B cell (primary cell): ENCODE data around the gene HTR4. TPM values are rescaled to one million over a fixed set of nuclear protein-coding genes. Genes with fewer than 3 reads are reported as not detected.

Experiments
- ATAC-seq: fragments of 200-7000 bp; cut with Tn5 transposase; one replicate; pipeline ENCODE4 v1.10.0; 2021; ENCODE audit warnings: low read depth, mild to moderate bottlenecking, moderate number of reproducible peaks, moderate library complexity
- CTCF ChIA-PET: fragments of 350-600 bp; sonication (Branson Sonifier 250); formaldehyde crosslinking; loops from one replicate; lab custom pipeline; 2021; ENCODE audit warnings: antibody characterized with exemption, inconsistent platforms; lab: Charles Lee
- POLR2A ChIA-PET: fragments of 350-600 bp; sonication (Branson Sonifier 250); formaldehyde crosslinking; loops from one replicate; lab custom pipeline; 2021; ENCODE audit warnings: antibody characterized with exemption; lab: Charles Lee
- DNase-seq: peaks from one replicate; pipeline ENCODE4 v3.0.0; 2013
- H2AFZ ChIP-seq: 2 replicates; pipeline ENCODE4 v1.6.1; 2012; ENCODE audit warnings: mild to moderate bottlenecking, low read depth, low read length; ENCODE audit not compliant: insufficient read depth, poor library complexity, severe bottlenecking
- H3K27ac ChIP-seq, 2 donors: 1 replicate in 1 of 2; 2 replicates in 1 of 2; pipeline ENCODE4 v1.5.1; 2012 to 2013; ENCODE audit warnings: low read length in 2 of 2, mild to moderate bottlenecking in 2 of 2, moderate library complexity in 1 of 2
- H3K27me3 ChIP-seq, 4 experiments: fragments of 200-600 bp in 1 of 4; sonication (generic) in 1 of 4; replicated peaks in 1 of 4; 1 replicate in 2 of 4; 2 replicates in 2 of 4; pipeline versions ENCODE4 v1.6.1 to v1.7.0; 2013 to 2016; ENCODE audit warnings: low read length in 3 of 4, mild to moderate bottlenecking in 2 of 4, mixed read lengths in 1 of 4, moderate library complexity in 1 of 4; ENCODE audit not compliant: insufficient read depth in 4 of 4, control insufficient read depth in 3 of 4; ENCODE audit errors: control extremely low read depth in 1 of 4
- H3K36me3 ChIP-seq, 2 experiments: replicated peaks in 1 of 2; 1 replicate in 1 of 2; 2 replicates in 1 of 2; pipeline versions ENCODE4 v1.6.1 to v1.7.1; 2013; ENCODE audit warnings: low read length in 1 of 2; ENCODE audit not compliant: insufficient read depth in 2 of 2, control insufficient read depth in 1 of 2; ENCODE audit errors: control extremely low read depth in 1 of 2, extremely low read depth in 1 of 2
- H3K4me1 ChIP-seq, 2 donors: fragments of 200-600 bp in 1 of 2; sonication (generic) in 1 of 2; 1 replicate in 1 of 2; 2 replicates in 1 of 2; pipeline versions ENCODE4 v1.5.1 to v1.6.1; 2013 to 2017; ENCODE audit warnings: low read length in 2 of 2; ENCODE audit not compliant: control insufficient read depth in 2 of 2, insufficient read depth in 2 of 2
- H3K4me2 ChIP-seq: replicated peaks from 2 replicates; pipeline ENCODE3; 2012; ENCODE audit warnings: mild to moderate bottlenecking, low read depth, low read length; ENCODE audit not compliant: poor library complexity, severe bottlenecking
- H3K4me3 ChIP-seq, 5 experiments: fragments of 200-600 bp in 1 of 5; sonication (generic) in 1 of 5; 1 replicate in 3 of 5; 2 replicates in 2 of 5; pipeline versions ENCODE4 v1.5.1 to v1.7.0; 2011 to 2016; ENCODE audit warnings: low read length in 4 of 5, mild to moderate bottlenecking in 4 of 5, low read depth in 2 of 5, control low read depth in 1 of 5, moderate library complexity in 1 of 5; ENCODE audit not compliant: insufficient read depth in 1 of 5; ENCODE audit errors: control extremely low read depth in 1 of 5, extremely low read depth in 1 of 5
- H3K79me2 ChIP-seq: fragments of 200-600 bp; sonication (generic); one replicate; pipeline ENCODE4 v1.6.0; 2016; ENCODE audit warnings: low read length; ENCODE audit not compliant: control insufficient read depth, insufficient read depth
- H3K9ac ChIP-seq: fragments of 200-600 bp; sonication (generic); 2 replicates; pipeline ENCODE4 v1.6.1; 2017; ENCODE audit warnings: mild to moderate bottlenecking, low read length, moderate library complexity
- H3K9me3 ChIP-seq, 3 donors: one replicate each; pipeline versions ENCODE4 v1.6.1 to v1.7.1; 2013; ENCODE audit warnings: low read length in 2 of 3; ENCODE audit not compliant: control insufficient read depth in 2 of 3, insufficient read depth in 1 of 3; ENCODE audit errors: control extremely low read depth in 1 of 3
- H4K20me1 ChIP-seq: 2 replicates; pipeline ENCODE4 v1.6.0; 2012; ENCODE audit warnings: mild to moderate bottlenecking, low read length; ENCODE audit not compliant: insufficient read depth, control insufficient read depth, poor library complexity, severe bottlenecking
- H3K27ac Mint-ChIP-seq: one replicate; pipeline ENCODE4 v1.8.0; 2021; ENCODE audit warnings: mixed read lengths
- H3K27me3 Mint-ChIP-seq: one replicate; pipeline ENCODE4 v1.8.0; 2021; ENCODE audit warnings: mixed read lengths
- H3K4me1 Mint-ChIP-seq: one replicate; pipeline ENCODE4 v1.8.0; 2021; ENCODE audit warnings: mixed read lengths
- H3K4me3 Mint-ChIP-seq: one replicate; pipeline ENCODE4 v1.8.0; 2021; ENCODE audit warnings: mixed read lengths
- H3K9me3 Mint-ChIP-seq: one replicate; pipeline ENCODE4 v1.8.0; 2022; ENCODE audit warnings: mixed read lengths; ENCODE audit not compliant: insufficient read depth
- EZH2 ChIP-seq: IDR thresholded peaks from 2 replicates; pipeline ENCODE4 v1.6.1; 2012; ENCODE audit warnings: borderline replicate concordance, low read depth, mild to moderate bottlenecking, moderate library complexity, low read length; ENCODE audit not compliant: insufficient read depth, poor library complexity, severe bottlenecking
- WGBS: methylation state at CpG from one replicate; pipeline ENCODE4 v1.1.5; 2013; ENCODE audit warnings: missing lambda C conversion rate; ENCODE audit not compliant: insufficient coverage; 5-methylcytosine and 5-hydroxymethylcytosine counted together
- intact Hi-C: fragments of 100-400 bp; cut with micrococcal nuclease; formaldehyde crosslinking; loops from one replicate; pipeline ENCODE4 v1.10.0; 2022
- polyA plus RNA-seq: library from polyadenylated mRNA; depleted of rRNA; stranded (reverse); fragments of >200 nt; gene quantifications from 2 replicates; pipeline ENCODE4 v1.2.3, GENCODE V29; 2012
- total RNA-seq, 2 donors: library from RNA; stranded (reverse); fragments of 120-200 nt in 1 of 2; gene quantifications; 1 replicate in 1 of 2; 2 replicates in 1 of 2; pipeline versions ENCODE4 v1.2.3 to v1.2.4, GENCODE V29; 2013 to 2022
- TF ChIP-seq, protein P1 (sequence below): fragments of 200-600 bp; IDR thresholded peaks from one replicate; pipeline ENCODE4 v1.8.0; 2022; ENCODE audit warnings: antibody characterized with exemption, mild to moderate bottlenecking

The HTR4 gene
- total and polyA plus RNA-seq, 2 donors (not counting 1 experiment from before 2014, with no cell fraction given): not detected

DNA sequence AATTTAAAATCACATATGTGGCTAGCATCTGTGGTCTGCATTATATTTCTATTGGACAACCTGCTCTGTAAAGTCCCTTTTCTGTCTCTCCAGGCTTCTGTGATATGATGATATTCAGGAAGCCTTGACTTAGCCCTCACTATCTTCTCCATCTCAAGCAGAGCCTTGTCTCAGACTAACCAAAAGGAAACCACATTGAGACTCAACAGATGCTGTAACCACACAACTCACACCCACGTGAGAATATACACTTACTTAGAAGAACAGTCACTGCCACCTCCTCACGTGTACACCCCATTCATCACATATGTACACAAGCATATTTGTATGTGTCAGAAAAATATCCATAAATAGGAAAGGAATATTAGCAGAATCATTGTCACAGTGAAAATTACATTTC lies 33.6 kb downstream of the HTR4 start:
- Mint-ChIP-seq H3K27ac (no peak overlapping the region), H3K4me1 (no peaks in the 10 kb centered on the region)
- CTCF ChIA-PET: no interaction called here

DNA sequence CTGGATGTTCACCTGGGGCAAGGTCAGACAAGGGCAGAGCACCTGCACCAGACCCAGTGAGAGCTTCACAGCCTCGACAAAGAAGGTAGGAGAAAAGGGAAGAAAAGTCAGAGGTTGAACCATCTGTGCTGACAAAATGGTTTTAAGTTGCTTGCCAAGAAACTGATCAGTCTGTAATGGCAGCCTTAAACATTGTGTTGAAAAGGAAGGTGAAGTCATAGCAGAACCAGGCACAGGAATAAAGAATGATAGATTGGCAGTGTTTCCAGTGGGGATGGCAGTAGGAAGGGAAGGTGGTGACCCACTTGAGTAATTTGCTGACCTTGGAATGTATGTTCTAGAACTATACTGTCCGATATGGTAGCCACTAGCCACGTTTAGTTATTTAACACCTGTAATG lies 34.2 kb downstream of the HTR4 start:
- Histone ChIP-seq H3K4me3 (no peak overlapping the region), H3K79me2 (no peaks in the 10 kb centered on the region), H3K36me3 (no peaks in the 10 kb centered on the region), H2AFZ (no peak overlapping the region), H3K4me2 (no peak overlapping the region), H4K20me1 (no peaks in the 10 kb centered on the region), H3K9ac (no peak overlapping the region), H3K27ac (no peak overlapping the region), H3K4me1 (no peaks in the 10 kb centered on the region), H3K27me3 (peaks cover 0 to 5% (median 0%) of the 10 kb centered on the region in 4 experiments), H3K9me3 (no peaks in the 10 kb centered on the region)
- no peak for ATAC-seq
- H3K9me3 Mint-ChIP-seq: no peaks in the 10 kb centered on the region
- DNase-seq: no peak
- H3K27ac Mint-ChIP-seq: no peak overlapping the region
- CTCF ChIA-PET: no interaction called here
- WGBS: 55% methylated on average over 2 of the region's 3 CpGs
- POLR2A ChIA-PET: no interaction called here
- H3K4me1 Mint-ChIP-seq: no peaks in the 10 kb centered on the region
- TF ChIP-seq, protein P1, sequence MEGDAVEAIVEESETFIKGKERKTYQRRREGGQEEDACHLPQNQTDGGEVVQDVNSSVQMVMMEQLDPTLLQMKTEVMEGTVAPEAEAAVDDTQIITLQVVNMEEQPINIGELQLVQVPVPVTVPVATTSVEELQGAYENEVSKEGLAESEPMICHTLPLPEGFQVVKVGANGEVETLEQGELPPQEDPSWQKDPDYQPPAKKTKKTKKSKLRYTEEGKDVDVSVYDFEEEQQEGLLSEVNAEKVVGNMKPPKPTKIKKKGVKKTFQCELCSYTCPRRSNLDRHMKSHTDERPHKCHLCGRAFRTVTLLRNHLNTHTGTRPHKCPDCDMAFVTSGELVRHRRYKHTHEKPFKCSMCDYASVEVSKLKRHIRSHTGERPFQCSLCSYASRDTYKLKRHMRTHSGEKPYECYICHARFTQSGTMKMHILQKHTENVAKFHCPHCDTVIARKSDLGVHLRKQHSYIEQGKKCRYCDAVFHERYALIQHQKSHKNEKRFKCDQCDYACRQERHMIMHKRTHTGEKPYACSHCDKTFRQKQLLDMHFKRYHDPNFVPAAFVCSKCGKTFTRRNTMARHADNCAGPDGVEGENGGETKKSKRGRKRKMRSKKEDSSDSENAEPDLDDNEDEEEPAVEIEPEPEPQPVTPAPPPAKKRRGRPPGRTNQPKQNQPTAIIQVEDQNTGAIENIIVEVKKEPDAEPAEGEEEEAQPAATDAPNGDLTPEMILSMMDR: no peak
- TF ChIP-seq EZH2: no peak
- no peak overlapping the region for H3K4me3 Mint-ChIP-seq
- intact Hi-C loops: no loop called here
- H3K27me3 Mint-ChIP-seq: peaks cover 20% of the 10 kb centered on the region

More for the DNA sequence above, 33.6 kb downstream of the HTR4 start:
- Histone ChIP-seq H3K79me2 (no peaks in the 10 kb centered on the region), H3K4me3 (no peak overlapping the region), H3K27ac (no peak overlapping the region), H3K4me1 (no peaks in the 10 kb centered on the region), H3K27me3 (peaks cover 0 to 5% (median 0%) of the 10 kb centered on the region in 4 experiments), H4K20me1 (no peaks in the 10 kb centered on the region), H3K36me3 (no peaks in the 10 kb centered on the region), H2AFZ (no peak overlapping the region), H3K9ac (no peak overlapping the region), H3K4me2 (no peak overlapping the region), H3K9me3 (no peaks in the 10 kb centered on the region)
- DNase-seq (no peak), ATAC-seq (no peak)
- Mint-ChIP-seq H3K9me3 (no peaks in the 10 kb centered on the region), H3K27me3 (peaks cover 20% of the 10 kb centered on the region), H3K4me3 (no peak overlapping the region)
- TF ChIP-seq, protein P1: no peak
- no peak for TF ChIP-seq EZH2
- no CpG with 5 or more reads among the region's 2 CpGs for WGBS
- intact Hi-C loops: no loop called here
- POLR2A ChIA-PET: no interaction called here
